GM21367 (cell line): ENCODE measurements around the gene PCNX2.
"Not testable (repeated sequence)": the region's sequence is repeated elsewhere in the genome, so short reads cannot be mapped to it uniquely, and the experiment has no call there.

Source experiments
- ATAC-seq: cut with Tn5 transposase; IDR thresholded peaks from one replicate; pipeline ENCODE4 v1.9.1; 2021; ENCODE audit not compliant: unreplicated experiment

The PCNX2 gene

DNA sequence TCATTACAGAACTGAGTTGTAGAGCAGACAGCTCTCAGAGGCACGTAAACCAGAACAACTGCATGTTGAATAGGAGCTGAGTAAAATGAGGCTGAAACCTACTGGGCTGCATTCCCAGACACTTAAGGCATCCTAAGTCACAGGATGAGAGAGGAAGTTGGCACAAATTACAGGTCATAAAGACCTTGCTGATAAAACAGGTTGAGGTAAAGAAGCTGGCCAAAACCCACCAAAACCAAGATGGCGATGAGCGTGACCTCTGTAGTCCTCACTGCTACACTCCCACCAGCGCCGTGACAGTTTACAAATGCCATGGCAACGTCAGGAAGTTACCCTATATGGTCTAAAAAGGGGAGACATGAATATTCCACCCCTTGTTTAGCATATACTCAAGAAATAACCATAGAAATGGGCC, 187.8 kb downstream of the PCNX2 start:
- ATAC-seq: not testable (repeated sequence)

- ATAC-seq: no peak
Measured at GRCh38 chr1:233107130-233107660, 188.3 kb downstream of the PCNX2 start.

DNA sequence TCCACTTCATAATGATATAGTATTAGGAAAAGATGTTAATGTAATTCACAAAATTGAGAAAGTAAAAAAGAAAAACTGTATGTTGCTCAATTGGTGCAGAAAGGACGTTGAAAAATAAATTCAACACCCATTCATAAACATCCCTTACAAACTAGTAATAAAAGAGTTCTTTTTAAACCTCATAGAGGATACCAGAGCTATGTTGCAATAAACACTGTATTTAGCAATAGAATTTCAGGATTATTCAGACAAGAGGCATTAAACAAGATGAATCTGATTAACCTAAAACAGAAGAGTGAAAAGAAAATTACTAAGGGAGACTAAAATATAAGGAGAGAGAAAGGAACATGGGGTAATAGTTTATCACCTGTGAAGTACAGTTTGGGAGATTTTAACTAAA, 190.3 kb downstream of the PCNX2 start:
- no peak for ATAC-seq

GRCh38 chr1:233102341-233102740, 193.2 kb downstream of the PCNX2 start:
- no peak for ATAC-seq

GRCh38 chr1:233097959-233098580, 197.5 kb downstream of the PCNX2 start:
- ATAC-seq: no peak

DNA sequence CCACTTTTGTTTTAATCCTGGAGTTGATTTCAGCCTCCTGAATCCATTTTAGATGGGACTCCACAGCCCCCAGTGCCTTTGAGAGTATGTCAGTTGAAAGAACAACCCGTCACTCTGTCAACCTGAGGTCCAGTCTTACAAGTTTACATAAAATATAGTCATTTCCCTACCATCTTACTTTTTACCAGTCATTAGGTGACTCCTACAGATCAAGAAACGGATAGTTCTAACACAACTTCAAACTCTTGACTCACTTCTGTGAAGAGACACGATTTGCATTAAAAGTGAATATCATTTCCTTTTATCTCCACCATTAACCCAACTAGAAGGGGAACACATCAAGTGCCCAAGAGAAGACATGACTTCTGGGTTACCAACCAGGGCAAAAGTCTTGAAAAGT, 198.0 kb downstream of the PCNX2 start:
- no peak for ATAC-seq

DNA sequence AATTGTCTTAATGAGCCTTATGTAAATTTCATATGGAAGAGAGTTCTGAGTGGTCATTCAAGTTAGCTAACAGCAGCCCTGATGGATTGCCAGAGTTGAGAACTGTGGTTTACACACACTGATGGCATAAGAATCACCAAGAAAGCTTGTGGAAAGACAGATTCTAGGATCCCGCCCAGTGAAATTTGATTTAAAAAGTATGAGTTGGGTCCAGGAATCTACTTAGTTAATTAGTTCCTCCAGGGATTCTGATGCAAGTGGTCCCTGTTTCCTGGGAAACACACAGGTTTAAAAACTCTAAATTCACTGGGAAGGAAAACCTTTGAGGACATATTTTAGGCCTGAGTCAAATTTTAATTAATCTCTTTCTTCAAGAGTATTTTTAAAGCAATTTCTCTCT, 200.8 kb downstream of the PCNX2 start:
- ATAC-seq: no peak

GRCh38 chr1:233094269-233094668, 201.3 kb downstream of the PCNX2 start:
- ATAC-seq: no peak

GRCh38 chr1:233090746-233091494, 204.6 kb downstream of the PCNX2 start:
- no peak for ATAC-seq

DNA sequence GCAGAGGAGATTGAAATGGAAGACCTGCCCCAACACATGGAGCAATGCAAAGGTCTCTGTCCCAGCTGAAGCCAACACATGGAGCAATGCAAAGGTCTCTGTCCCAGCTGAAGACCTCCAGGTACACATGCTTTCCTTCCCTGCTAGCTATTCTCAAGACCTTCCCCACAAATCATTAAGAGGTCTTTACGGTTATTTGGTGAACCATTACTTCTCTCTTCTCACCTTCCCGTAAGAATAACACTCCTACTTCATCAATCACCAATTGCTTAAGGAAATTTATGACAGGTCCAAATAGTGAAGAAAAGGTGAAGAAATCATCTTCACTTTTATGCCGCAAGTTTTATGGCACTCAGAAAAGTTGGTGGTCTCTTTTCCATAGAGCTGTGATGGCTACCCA, 206.3 kb downstream of the PCNX2 start:
- no peak for ATAC-seq

- no peak for ATAC-seq
Measured at GRCh38 chr1:233088613-233089012, 206.9 kb downstream of the PCNX2 start.

DNA sequence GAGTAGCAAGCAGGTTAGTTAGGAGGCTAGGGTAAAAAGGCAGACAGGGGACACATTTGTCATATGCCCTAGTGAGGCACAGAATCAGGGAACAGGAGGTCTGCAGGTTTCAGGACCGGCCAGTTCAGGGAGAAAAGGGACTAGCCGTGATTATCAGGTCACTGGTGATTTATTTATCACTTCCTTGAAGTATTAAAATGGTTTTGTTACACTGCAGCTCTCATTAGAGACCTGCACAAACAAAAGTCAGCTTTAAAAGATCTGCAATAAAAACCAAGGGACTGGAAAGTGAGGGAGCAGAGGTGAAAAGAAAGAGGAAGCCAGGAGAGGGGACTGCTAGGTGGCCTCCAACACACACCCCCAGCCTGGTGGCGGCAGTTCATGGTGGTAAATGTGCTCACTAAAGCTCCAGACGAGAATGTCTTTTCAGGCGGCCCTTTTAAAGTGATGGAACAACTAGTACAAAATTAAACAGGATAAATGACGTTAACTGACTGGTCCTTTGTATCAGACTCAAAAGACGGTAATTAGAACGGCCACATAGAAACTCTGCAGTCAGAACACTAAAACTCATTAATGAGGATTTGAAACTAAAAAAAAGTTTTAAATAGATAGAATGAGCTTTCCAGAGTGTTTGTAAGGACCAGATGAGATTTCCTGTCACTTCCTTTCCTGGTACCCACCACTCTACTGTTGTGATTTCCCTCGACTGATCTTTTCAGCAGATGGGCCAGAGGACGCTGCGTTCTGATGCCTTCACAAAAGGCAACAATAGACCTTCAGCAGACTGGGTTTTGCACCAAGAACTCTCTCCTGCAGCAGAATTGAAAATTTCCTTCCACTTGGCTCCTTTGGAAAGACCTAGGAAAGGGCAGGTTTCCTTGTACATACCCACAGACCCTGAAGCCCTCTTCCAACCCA, 208.3 kb downstream of the PCNX2 start:
- no peak for ATAC-seq

- no peak for ATAC-seq
Measured at GRCh38 chr1:233085566-233085965, 210.0 kb downstream of the PCNX2 start.

DNA sequence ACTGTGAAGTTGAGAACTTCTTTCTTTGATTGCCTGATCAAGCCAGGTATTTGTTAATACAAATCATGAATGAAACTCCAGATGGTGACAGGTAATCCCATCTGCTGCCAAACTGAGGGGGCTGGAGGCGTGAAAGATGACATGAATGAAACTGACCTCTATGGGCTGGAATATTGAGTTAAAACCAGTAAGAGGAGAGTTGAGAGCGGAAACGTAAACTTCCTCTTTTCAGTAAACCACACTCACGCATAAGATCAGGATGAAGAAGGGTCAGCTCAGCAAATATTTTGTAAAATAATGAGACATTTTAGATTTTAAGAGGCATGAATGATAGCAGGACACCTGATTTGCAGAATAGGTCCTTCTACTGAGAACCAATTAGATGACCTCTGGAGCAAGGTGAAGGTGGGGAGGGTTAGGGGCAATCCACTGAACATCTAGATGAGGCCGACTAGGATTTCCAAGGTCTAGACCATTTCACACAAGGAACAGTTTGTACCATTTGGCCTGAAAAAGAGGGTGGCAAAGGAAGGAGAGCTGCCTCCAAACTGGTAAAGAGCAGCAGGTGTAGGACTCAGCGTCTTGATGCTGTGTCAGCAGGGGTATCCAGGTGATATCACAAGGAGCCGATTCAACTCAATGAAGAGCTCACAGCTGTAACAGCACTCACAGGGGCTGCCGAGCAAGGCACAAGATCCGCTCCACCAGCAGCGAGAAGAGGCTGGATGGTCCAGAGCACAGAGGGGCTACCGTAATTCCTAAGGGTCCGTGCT, 212.6 kb downstream of the PCNX2 start:
- peak; percentile 74 for ATAC-seq

DNA sequence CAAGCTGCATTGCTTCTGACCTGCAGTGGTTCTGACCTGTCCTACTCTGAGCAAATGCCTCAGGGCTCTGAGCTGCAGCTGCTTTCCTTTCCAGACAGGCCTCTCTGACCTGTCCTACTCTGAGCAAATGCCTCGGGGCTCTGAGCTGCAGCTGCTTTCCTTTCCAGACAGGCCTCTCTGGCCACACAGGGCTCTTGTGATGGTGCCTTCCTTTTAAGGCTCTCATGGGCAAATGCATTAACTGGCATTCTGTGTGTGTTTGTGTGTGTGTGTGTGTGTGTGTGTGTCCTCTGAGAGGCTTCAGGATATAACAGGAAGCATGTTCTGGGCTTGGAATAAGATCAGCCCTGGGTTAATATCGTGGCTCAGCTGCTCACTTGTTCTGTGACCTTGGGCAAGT, 213.8 kb downstream of the PCNX2 start:
- ATAC-seq: no peak

GRCh38 chr1:233080827-233081226, 214.7 kb downstream of the PCNX2 start:
- ATAC-seq: not testable (repeated sequence)

DNA sequence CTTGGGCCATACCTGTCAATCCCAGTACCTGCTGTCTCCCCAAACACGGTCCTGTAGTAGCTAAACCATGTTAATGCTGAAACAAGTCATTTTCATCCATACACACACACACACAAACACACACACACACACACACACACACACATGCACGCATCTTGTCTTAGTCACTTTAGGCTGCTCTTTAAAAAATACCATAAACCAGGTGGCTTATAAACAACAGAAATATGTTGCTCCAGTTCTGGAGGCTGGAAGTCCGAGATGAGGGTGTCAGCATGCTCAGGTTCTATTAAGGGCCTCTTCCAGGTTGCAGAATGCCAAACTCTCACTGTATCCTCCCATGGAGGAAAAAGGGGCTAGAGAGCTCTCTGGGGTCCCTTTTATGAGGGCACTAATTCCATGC, 215.2 kb downstream of the PCNX2 start:
- no peak for ATAC-seq

GRCh38 chr1:233079574-233079973, 216.0 kb downstream of the PCNX2 start:
- no peak for ATAC-seq

GRCh38 chr1:233078396-233078795, 217.1 kb downstream of the PCNX2 start:
- ATAC-seq: no peak

GRCh38 chr1:233075915-233076295, 219.6 kb downstream of the PCNX2 start:
- no peak for ATAC-seq

DNA sequence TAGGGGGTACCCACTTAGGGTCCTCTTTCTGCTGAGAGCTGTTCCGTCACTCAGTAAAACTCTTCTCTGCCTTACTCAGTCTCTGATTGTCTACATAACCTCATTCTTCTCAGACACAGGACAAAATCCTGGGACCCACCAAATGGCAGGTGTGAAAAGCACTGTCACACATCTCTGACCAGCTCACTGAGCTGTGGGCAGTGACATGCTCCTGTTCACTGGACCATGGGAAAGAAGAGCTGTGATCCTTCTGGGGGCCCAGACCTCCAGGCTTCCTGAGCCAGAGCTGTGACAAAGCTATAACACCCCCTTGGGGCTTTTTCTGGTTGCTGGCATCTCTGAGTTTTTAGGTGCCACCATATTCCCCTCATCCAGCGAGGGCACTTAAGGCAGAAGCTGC, 229.4 kb downstream of the PCNX2 start:
- no peak for ATAC-seq
